ENCODE measurements around the gene DCTN2.
A peak's percentile ranks its signal among the peaks of the same experiment; 100 is the strongest.
"Not testable (repeated sequence)": the region's sequence is repeated elsewhere in the genome, so short reads cannot be mapped to it uniquely, and the experiment has no call there.

Gene DCTN2

GRCh38 chr12:57528176-57528575 is 18.8 kb downstream of the DCTN2 start:
- DNase-seq (ENCODE audit: low read depth in 2 of 2) = no peak

GRCh38 chr12:57527184-57527583 is 19.8 kb downstream of the DCTN2 start:
- DNase-seq (ENCODE audit: low read depth in 2 of 2) = no peak

GRCh38 chr12:57526477-57527126 is 20.4 kb downstream of the DCTN2 start:
- DNase-seq (ENCODE audit: low read depth in 2 of 2) = no peak

- DNase-seq (ENCODE audit: low read depth in 2 of 2) = no peak
Observed at GRCh38 chr12:57525615-57526383, 21.2 kb downstream of the DCTN2 start.

- no peak for DNase-seq (ENCODE audit: low read depth in 2 of 2)
Observed at GRCh38 chr12:57524814-57525614, 22.0 kb downstream of the DCTN2 start.

- DNase-seq (ENCODE audit: low read depth in 2 of 2) = no peak
Observed at GRCh38 chr12:57523706-57524614, 23.0 kb downstream of the DCTN2 start.

- DNase-seq (ENCODE audit: low read depth in 2 of 2) = no peak
Observed at GRCh38 chr12:57522887-57523705, 23.9 kb downstream of the DCTN2 start.

- peak; percentile 80 to 85 for DNase-seq (ENCODE audit: low read depth in 2 of 2)
Observed at GRCh38 chr12:57522011-57522886, 24.7 kb downstream of the DCTN2 start, which contains the start of gene MBD6. Gene MBD6 (plus strand): TSS chr12:57522824. CDS start chr12:57524304, 1,480 bp downstream.

GRCh38 chr12:57521525-57522010 is 25.4 kb downstream of the DCTN2 start:
- DNase-seq (ENCODE audit: low read depth in 2 of 2) = no peak

- peak; percentile 99 to 100 for DNase-seq (ENCODE audit: low read depth in 2 of 2)
Observed at GRCh38 chr12:57520053-57520818, 26.8 kb downstream of the DCTN2 start, which contains the start of gene DDIT3. Gene DDIT3 (minus strand): TSS chr12:57520514. CDS start chr12:57517406, 3,108 bp downstream.

GRCh38 chr12:57519796-57520052 is 27.3 kb downstream of the DCTN2 start:
- DNase-seq (ENCODE audit: low read depth in 2 of 2) = no peak

- no peak for DNase-seq (ENCODE audit: low read depth in 2 of 2)
Observed at GRCh38 chr12:57518920-57519795, 27.8 kb downstream of the DCTN2 start.

- no peak for DNase-seq (ENCODE audit: low read depth in 2 of 2)
Observed at GRCh38 chr12:57518176-57518919, 28.6 kb downstream of the DCTN2 start.

- not testable (repeated sequence) for DNase-seq (ENCODE audit: low read depth in 2 of 2)
Observed at GRCh38 chr12:57517718-57518117, 29.3 kb downstream of the DCTN2 start.

GRCh38 chr12:57517187-57517586 is 29.8 kb downstream of the DCTN2 start:
- no peak for DNase-seq (ENCODE audit: low read depth in 2 of 2)

- DNase-seq (ENCODE audit: low read depth in 2 of 2) = no peak
Observed at GRCh38 chr12:57516617-57517153, 30.3 kb downstream of the DCTN2 start.
